KMS-11 (cell line): ENCODE results near the gene HARS1.
"Not testable (repeated sequence)": the region's sequence is repeated elsewhere in the genome, so short reads cannot be mapped to it uniquely, and the experiment has no call there.

ENCODE experiments used
- H2AFZ ChIP-seq: fragments of 200-600 bp; sonication (generic); 2 replicates; pipeline ENCODE4 v1.6.1; 2016; ENCODE audit warnings: antibody characterized with exemption, mixed run types, low read depth
- H3K27ac ChIP-seq: fragments of 200-600 bp; sonication (generic); 2 replicates; pipeline ENCODE4 v1.6.1; 2016; ENCODE audit warnings: mild to moderate bottlenecking, mixed run types
- H3K27me3 ChIP-seq: fragments of 200-600 bp; sonication (generic); 2 replicates; pipeline ENCODE4 v1.6.1; 2017; ENCODE audit warnings: mild to moderate bottlenecking, low read depth, mixed run types, moderate library complexity; ENCODE audit not compliant: insufficient read depth
- H3K36me3 ChIP-seq: fragments of 200-600 bp; sonication (generic); 2 replicates; pipeline ENCODE4 v1.6.1; 2017; ENCODE audit warnings: mild to moderate bottlenecking, mixed run types; ENCODE audit not compliant: insufficient read depth
- H3K4me1 ChIP-seq: fragments of 200-600 bp; sonication (generic); 2 replicates; pipeline ENCODE4 v1.6.1; 2016; ENCODE audit warnings: mild to moderate bottlenecking, low read depth, mixed run types; ENCODE audit not compliant: poor library complexity, severe bottlenecking
- H3K4me2 ChIP-seq: fragments of 200-600 bp; sonication (generic); 2 replicates; pipeline ENCODE4 v1.7.0; 2016; ENCODE audit warnings: mild to moderate bottlenecking, mixed run types
- H3K4me3 ChIP-seq: fragments of 200-600 bp; sonication (generic); IDR thresholded peaks from 2 replicates; pipeline ENCODE4 v1.6.1; 2017; ENCODE audit warnings: low read depth, low read length, mixed read lengths; ENCODE audit not compliant: insufficient read depth
- H3K79me2 ChIP-seq: fragments of 200-600 bp; sonication (generic); 2 replicates; pipeline ENCODE4 v1.6.1; 2016; ENCODE audit warnings: low read depth, mixed run types; ENCODE audit not compliant: insufficient read depth
- H3K9ac ChIP-seq: fragments of 200-600 bp; sonication (generic); 2 replicates; pipeline ENCODE4 v1.6.1; 2016; ENCODE audit warnings: mild to moderate bottlenecking, mixed run types
- H4K20me1 ChIP-seq: fragments of 200-600 bp; sonication (generic); 2 replicates; pipeline ENCODE4 v1.6.1; 2016; ENCODE audit warnings: mild to moderate bottlenecking, mixed run types; ENCODE audit not compliant: insufficient read depth
- CTCF ChIP-seq: fragments of 200-600 bp; sonication (generic); conservative IDR thresholded peaks from 2 replicates; pipeline ENCODE4 v1.6.1; 2017; ENCODE audit warnings: low read depth, mild to moderate bottlenecking, antibody characterized with exemption, low read length, moderate library complexity, mixed read lengths

HARS1 gene

GRCh38 chr5:140673187-140673976, 17.8 kb downstream of the HARS1 start, which contains the start of gene DND1:
Gene DND1, minus strand, starts transcription at chr5:140673576. Its CDS starts 34 bp downstream, at chr5:140673542.
- Histone ChIP-seq H2AFZ (no peak within 1 kb of the TSS), H3K79me2 (no peaks in the 10 kb centered on the region), H4K20me1 (no peaks in the 10 kb centered on the region), H3K9ac (no peak within 1 kb of the TSS), H3K36me3 (no peaks in the 10 kb centered on the region), H3K4me1 (peaks cover 3% of the 10 kb centered on the region), H3K27me3 (no peaks in the 10 kb centered on the region), H3K27ac (no peak within 1 kb of the TSS), H3K4me2 (no peak within 1 kb of the TSS), H3K4me3 (no peak within 1 kb of the TSS)
- no peak for TF ChIP-seq CTCF

GRCh38 chr5:140672455-140673186, 18.5 kb downstream of the HARS1 start:
- Histone ChIP-seq H3K27me3 (no peaks in the 10 kb centered on the region), H3K4me1 (no peaks in the 10 kb centered on the region), H4K20me1 (no peaks in the 10 kb centered on the region), H3K9ac (no peak overlapping the region), H3K79me2 (no peaks in the 10 kb centered on the region), H3K36me3 (no peaks in the 10 kb centered on the region), H3K4me2 (no peak overlapping the region), H2AFZ (no peak overlapping the region), H3K27ac (no peak overlapping the region), H3K4me3 (no peak overlapping the region)
- no peak for TF ChIP-seq CTCF

- no peak overlapping the region for H2AFZ ChIP-seq
- no peak for TF ChIP-seq CTCF
- H3K27me3 ChIP-seq = no peaks in the 10 kb centered on the region
- peaks cover under 1% of the 10 kb centered on the region for H3K4me1 ChIP-seq
- H3K9ac ChIP-seq = no peak overlapping the region
- H3K36me3 ChIP-seq = no peaks in the 10 kb centered on the region
- no peak overlapping the region for H3K4me3 ChIP-seq
- no peak overlapping the region for H3K4me2 ChIP-seq
- no peaks in the 10 kb centered on the region for H4K20me1 ChIP-seq
- no peak overlapping the region for H3K27ac ChIP-seq
- peaks cover 3% of the 10 kb centered on the region; the same call in 1 of the 2 replicates for H3K79me2 ChIP-seq
Observed at GRCh38 chr5:140671472-140672125, 19.6 kb downstream of the HARS1 start.

- H3K9ac ChIP-seq, H2AFZ ChIP-seq, H3K79me2 ChIP-seq, H3K36me3 ChIP-seq, H3K4me1 ChIP-seq, H3K4me2 ChIP-seq, H3K27me3 ChIP-seq, H4K20me1 ChIP-seq, H3K27ac ChIP-seq, H3K4me3 ChIP-seq: not testable (repeated sequence)
Observed at GRCh38 chr5:140671035-140671434, 20.1 kb downstream of the HARS1 start.
